HT-29 (cell line): Measurements from ENCODE around the gene MED12L. TPM values are rescaled to one million over a fixed set of nuclear protein-coding genes. Genes with fewer than 3 reads are reported as not detected.

ENCODE experiments used
- small RNA-seq: library from RNA; depleted of rRNA; stranded (forward); fragments of <200 nt; gene quantifications from one replicate; pipeline ENCODE3, GENCODE V24; 2014
- total RNA-seq: library from RNA; depleted of rRNA; stranded (reverse); fragments of >200 nt; shearing (Covaris generic); gene quantifications from 2 replicates; pipeline ENCODE4 v1.2.3, GENCODE V29; 2014; rRNA removed

The MED12L gene
- total RNA-seq, 1 experiment from 2014 or later: not detected

Small RNAs within 50 kb of the gene (small RNA-seq; reads per million reads assigned to genes)
- 5.4 reads per million, percentile 84 among the genes with 10 or more reads in this experiment for gene RNA5SP145

Other genes with a start within 250 kb of the MED12L start
- gene MINDY4B, start 180.2 kb upstream of the MED12L start, total RNA-seq: not detected in 2 replicates
- gene CLRN1, start 112.9 kb upstream of the MED12L start, total RNA-seq: not detected in 2 replicates
- not detected in 2 replicates for gene GPR171, start 117.6 kb downstream of the MED12L start, total RNA-seq
- not detected in 2 replicates for gene P2RY14, start 192.9 kb downstream of the MED12L start, total RNA-seq
- 1.8 and 2.6 TPM in 2 replicates for gene GPR87, start 231.2 kb downstream of the MED12L start, total RNA-seq
- not detected in 2 replicates for gene P2RY13, start 243.9 kb downstream of the MED12L start, total RNA-seq